GM12878 (cell line): Measurements from ENCODE around the gene THSD4. TPM values are rescaled to one million over a fixed set of nuclear protein-coding genes. Genes with fewer than 3 reads are reported as not detected.

ENCODE experiments used
- ATAC-seq: fragments of 200-7000 bp; cut with Tn5 transposase; 3 replicates; pipeline ENCODE4 v1.9.1; 2020; ENCODE audit warnings: mild to moderate bottlenecking, moderate library complexity
- BruUV-seq: library from RNA; stranded (reverse); fragments of 400-500 nt; replicated peaks from 2 replicates; lab custom pipeline; 2021; lab: Mats Ljungman, UMichigan
- CTCF ChIA-PET: fragments of 300-600 bp; sonication (Branson Sonifier 250); formaldehyde crosslinking; extraction: SDS; loops from one replicate; lab custom pipeline; 2021; ENCODE audit warnings: inconsistent platforms; lab: Yijun Ruan, JAX
- POLR2A ChIA-PET: fragments of 350-600 bp; formaldehyde crosslinking; extraction: SDS; loops from one replicate; lab custom pipeline; 2021; ENCODE audit warnings: inconsistent platforms; lab: Charles Lee
- RAD21 ChIA-PET: fragments of 300-600 bp; sonication (Branson Sonifier 250); formaldehyde crosslinking; loops from one replicate; lab custom pipeline; 2023; ENCODE audit warnings: antibody characterized with exemption; ENCODE audit not compliant: unreplicated experiment; lab: Charles Lee
- SMC1A ChIA-PET: fragments of 300-600 bp; sonication (Branson Sonifier 250); formaldehyde crosslinking; loops from one replicate; lab custom pipeline; 2023; ENCODE audit not compliant: unreplicated experiment, uncharacterized antibody; lab: Charles Lee
- DNase-seq: peaks from one replicate; pipeline ENCODE4 v3.0.0-alpha.2; 2011; ENCODE audit warnings: low read depth, low spot score
- FAIRE-seq: peaks from 3 replicates; lab custom pipeline; 2011; peaks lifted over from hg19 to GRCh38; lab: Jason Lieb, UNC
- H2AFZ ChIP-seq: 2 replicates; pipeline ENCODE4 v1.6.0; 2011; ENCODE audit warnings: low read depth, low read length, control low read depth; ENCODE audit not compliant: control insufficient read depth
- H3K27ac ChIP-seq: 2 replicates; pipeline ENCODE4 v1.5.1; 2011; ENCODE audit warnings: control low read depth; ENCODE audit not compliant: control insufficient read depth, insufficient read depth
- H3K27me3 ChIP-seq, 2 experiments: replicated peaks in 1 of 2; 2 replicates each; pipeline versions ENCODE4 v1.6.0 to v1.6.1; 2011; ENCODE audit warnings: low read length in 1 of 2; ENCODE audit not compliant: control insufficient read depth in 2 of 2, insufficient read depth in 2 of 2
- H3K36me3 ChIP-seq, 2 experiments: 2 replicates each; pipeline ENCODE4 v1.5.1; 2011; ENCODE audit warnings: low read length in 1 of 2; ENCODE audit not compliant: control insufficient read depth in 2 of 2, insufficient read depth in 2 of 2
- H3K4me1 ChIP-seq: 2 replicates; pipeline ENCODE4 v1.6.1; 2011; ENCODE audit warnings: mild to moderate bottlenecking, low read length, moderate library complexity, mixed read lengths; ENCODE audit not compliant: control insufficient read depth, insufficient read depth
- H3K4me2 ChIP-seq: 2 replicates; pipeline ENCODE4 v1.6.0; 2011; ENCODE audit warnings: control low read depth; ENCODE audit not compliant: control insufficient read depth, insufficient read depth
- H3K4me3 ChIP-seq: fragments of 200-600 bp; sonication (generic); 2 replicates; pipeline ENCODE4 v1.5.1; 2016
- H3K79me2 ChIP-seq: 2 replicates; pipeline ENCODE4 v1.6.0; 2011; ENCODE audit warnings: low read length; ENCODE audit not compliant: control insufficient read depth, insufficient read depth
- H3K9ac ChIP-seq: 2 replicates; pipeline ENCODE4 v1.8.0; 2011; ENCODE audit warnings: low read length, control low read depth, mixed read lengths; ENCODE audit not compliant: control insufficient read depth, insufficient read depth
- H3K9me3 ChIP-seq: replicated peaks from 3 replicates; pipeline ENCODE4 v1.5.1; 2011; ENCODE audit warnings: mild to moderate bottlenecking, low read length; ENCODE audit not compliant: control insufficient read depth, insufficient read depth
- H4K20me1 ChIP-seq: 2 replicates; pipeline ENCODE4 v1.6.0; 2011; ENCODE audit not compliant: control insufficient read depth, insufficient read depth
- CEBPZ ChIP-seq: fragments of 150-350 bp; IDR thresholded peaks from 2 replicates; pipeline ENCODE4 v1.6.1; 2016; ENCODE audit warnings: low read depth, low read length
- NFYB ChIP-seq: IDR thresholded peaks from 2 replicates; pipeline ENCODE4 v1.6.1; 2011; ENCODE audit warnings: low read depth, mild to moderate bottlenecking, low read length, improper control_type of control experiment, moderate library complexity; ENCODE audit not compliant: insufficient read depth
- PKNOX1 ChIP-seq: fragments of 450-650 bp; IDR thresholded peaks from 2 replicates; pipeline ENCODE4 v1.6.1; 2016; ENCODE audit warnings: mild to moderate bottlenecking
- USF1 ChIP-seq: IDR thresholded peaks from 2 replicates; pipeline ENCODE4 v1.6.1; 2011; ENCODE audit warnings: borderline replicate concordance, low read depth, mild to moderate bottlenecking, moderate library complexity, mixed read lengths, low read length; ENCODE audit not compliant: insufficient read depth; ENCODE audit errors: extremely low read length
- USF2 ChIP-seq: IDR thresholded peaks from 2 replicates; pipeline ENCODE4 v1.6.1; 2011; ENCODE audit warnings: low read depth, low read length, improper control_type of control experiment, borderline replicate concordance
- WGBS: methylation state at CpG from one replicate; pipeline ENCODE4 v1.1.6; 2016; ENCODE audit warnings: low lambda C conversion rate; ENCODE audit not compliant: insufficient replicate concordance, insufficient coverage; ENCODE audit errors: missing lambda C conversion rate; 5-methylcytosine and 5-hydroxymethylcytosine counted together
- in situ Hi-C: fragments of 300-500 bp; cut with MboI; formaldehyde crosslinking; loops from 9 replicates; pipeline ENCODE4 v1.14.3; 2018; ENCODE audit warnings: mixed read lengths
- intact Hi-C: fragments of 100-400 bp; cut with micrococcal nuclease; formaldehyde crosslinking; loops from one replicate; pipeline ENCODE4 v1.14.2; 2022; ENCODE audit not compliant: unreplicated experiment
- polyA plus RNA-seq, 11 experiments: library from polyadenylated mRNA; depleted of rRNA in 4 of 11; unstranded in 6 of 11; stranded (reverse) in 5 of 11; fragments of >200 nt; fragmentation: Nextera tagmentation in 4 of 11; fragmentation: Illumina TruSeq in 1 of 11; extraction: Ambion mirVana in 4 of 11; extraction: Trizol in 1 of 11; gene quantifications; 1 replicate in 1 of 11; 2 replicates in 10 of 11; pipeline versions ENCODE4 v1.2.1 to v1.2.3, GENCODE V29; 2011 to 2016; ENCODE audit warnings: inconsistent platforms in 2 of 11, missing spikeins in 2 of 11, low read depth in 1 of 11
- total RNA-seq, 4 experiments: library from RNA; depleted of rRNA in 3 of 4; stranded (reverse); fragments of >200 nt in 3 of 4; fragmentation: Illumina TruSeq in 1 of 4; extraction: Trizol in 1 of 4; gene quantifications; 2 replicates each; pipeline versions ENCODE4 v1.2.1 to v1.2.3, GENCODE V29; 2013 to 2021

The THSD4 gene
- total and polyA plus RNA-seq, 10 of the 15 experiments (the other 5 are each of a cell fraction or from before 2014, with no cell fraction given), result 0.04 to 0.13 (median 0.05) TPM; not detected in 7

- CTCF ChIA-PET, result no interaction called here
- no peaks in the 10 kb centered on the region for H3K9me3 ChIP-seq
- no peak for DNase-seq
- RAD21 ChIA-PET, result no interaction called here
- no peak overlapping the region for H3K4me3 ChIP-seq
- H3K4me2 ChIP-seq, result no peak overlapping the region
- POLR2A ChIA-PET, result no interaction called here
- H3K79me2 ChIP-seq, result no peaks in the 10 kb centered on the region
- no peaks in the 10 kb centered on the region for H4K20me1 ChIP-seq
- intact Hi-C loops, result loop anchor here (1.0 kb wide), 1 partner anchor 202 kb away; no protein-coding TSS in a partner anchor
- in situ Hi-C loops, result no loop called here
- H3K27ac ChIP-seq, result no peak overlapping the region
- BruUV-seq, result no TSS peak
- no peak for ATAC-seq
- TF ChIP-seq USF2 (no peak), NFYB (no peak), USF1 (no peak), PKNOX1 (no peak), CEBPZ (no peak)
- no peaks in the 10 kb centered on the region for H3K36me3 ChIP-seq
- no peaks in the 10 kb centered on the region; a peak in 1 of 4 replicates for H3K27me3 ChIP-seq
- no peaks in the 10 kb centered on the region for H3K4me1 ChIP-seq
- SMC1A ChIA-PET, result no interaction called here
- WGBS, result 62% methylated on average over 9 of the region's 9 CpGs
- H2AFZ ChIP-seq, result no peak overlapping the region
- no peak for FAIRE-seq
- no peak overlapping the region for H3K9ac ChIP-seq
Observed at GRCh38 chr15:71650603-71651002, 535.3 kb downstream of the THSD4 start.
